Muscle of leg (tissue), 11 donors: ENCODE measurements around the gene SDR42E1. TPM values are rescaled to one million over a fixed set of nuclear protein-coding genes. Genes with fewer than 3 reads are reported as not detected.

ENCODE experiments used
- DNase-seq: peaks from one replicate; pipeline ENCODE4 v3.0.0; 2013
- H3K27ac ChIP-seq: one replicate; pipeline ENCODE4 v1.5.1; 2013; ENCODE audit warnings: mild to moderate bottlenecking, low read length, control low read depth
- H3K27me3 ChIP-seq: one replicate; pipeline ENCODE4 v1.6.1; 2013; ENCODE audit warnings: low read length; ENCODE audit not compliant: control insufficient read depth, insufficient read depth
- H3K36me3 ChIP-seq: one replicate; pipeline ENCODE4 v1.6.1; 2013; ENCODE audit warnings: low read length; ENCODE audit not compliant: control insufficient read depth, insufficient read depth
- H3K4me1 ChIP-seq: one replicate; pipeline ENCODE4 v1.6.1; 2013; ENCODE audit warnings: low read length; ENCODE audit not compliant: control insufficient read depth, insufficient read depth
- H3K4me3 ChIP-seq: one replicate; pipeline ENCODE4 v1.5.1; 2013; ENCODE audit warnings: low read length, control low read depth
- H3K9me3 ChIP-seq: replicated peaks from 2 replicates; pipeline ENCODE4 v1.6.1; 2013; ENCODE audit warnings: low read depth, low read length; ENCODE audit not compliant: control insufficient read depth
- WGBS: methylation state at CpG from one replicate; pipeline ENCODE4 v1.1.5; 2013; ENCODE audit warnings: missing lambda C conversion rate; ENCODE audit not compliant: insufficient coverage; 5-methylcytosine and 5-hydroxymethylcytosine counted together
- polyA plus RNA-seq, 8 donors: library from polyadenylated mRNA; unstranded; fragments of 120-200 nt; gene quantifications; one replicate each; pipeline versions ENCODE4 v1.2.1 to v1.2.3, GENCODE V29; 2013; ENCODE audit warnings: inconsistent platforms in 1 of 8, low replicate concordance in 1 of 8; ENCODE audit not compliant: insufficient read length in 8 of 8, insufficient read depth in 1 of 8
- total RNA-seq: library from RNA; stranded (reverse); fragments of 120-200 nt; gene quantifications from one replicate; pipeline ENCODE4 v1.2.4, GENCODE V29; 2013

SDR42E1 gene
- total and polyA plus RNA-seq, 9 donors: 0.15 to 2.2 (median 1.1) TPM

GRCh38 chr16:81946206-81946605 lies 65.1 kb downstream of the SDR42E1 start:
- Histone ChIP-seq H3K27me3 (no peaks in the 10 kb centered on the region), H3K27ac (no peak overlapping the region), H3K4me3 (no peak overlapping the region), H3K9me3 (peaks cover 3% of the 10 kb centered on the region), H3K36me3 (no peaks in the 10 kb centered on the region), H3K4me1 (no peaks in the 10 kb centered on the region)
- no peak for DNase-seq
- no CpG with 5 or more reads among the region's 5 CpGs for WGBS

GRCh38 chr16:81945665-81946064 lies 65.6 kb downstream of the SDR42E1 start:
- DNase-seq: no peak
- Histone ChIP-seq H3K36me3 (no peaks in the 10 kb centered on the region), H3K4me1 (no peaks in the 10 kb centered on the region), H3K9me3 (no peaks in the 10 kb centered on the region), H3K27me3 (no peaks in the 10 kb centered on the region), H3K4me3 (no peak overlapping the region), H3K27ac (no peak overlapping the region)
- 75% methylated on average over 1 of the region's 1 CpG for WGBS

- Histone ChIP-seq H3K9me3 (no peaks in the 10 kb centered on the region), H3K4me1 (peaks cover 3% of the 10 kb centered on the region), H3K27me3 (peaks cover 6% of the 10 kb centered on the region), H3K27ac (no peak overlapping the region), H3K36me3 (no peaks in the 10 kb centered on the region), H3K4me3 (no peak overlapping the region)
- DNase-seq: no peak
- 69% methylated on average over 2 of the region's 7 CpGs for WGBS
These were observed 69.2 kb downstream of the SDR42E1 start for GRCh38 chr16:81942007-81942601.

DNA sequence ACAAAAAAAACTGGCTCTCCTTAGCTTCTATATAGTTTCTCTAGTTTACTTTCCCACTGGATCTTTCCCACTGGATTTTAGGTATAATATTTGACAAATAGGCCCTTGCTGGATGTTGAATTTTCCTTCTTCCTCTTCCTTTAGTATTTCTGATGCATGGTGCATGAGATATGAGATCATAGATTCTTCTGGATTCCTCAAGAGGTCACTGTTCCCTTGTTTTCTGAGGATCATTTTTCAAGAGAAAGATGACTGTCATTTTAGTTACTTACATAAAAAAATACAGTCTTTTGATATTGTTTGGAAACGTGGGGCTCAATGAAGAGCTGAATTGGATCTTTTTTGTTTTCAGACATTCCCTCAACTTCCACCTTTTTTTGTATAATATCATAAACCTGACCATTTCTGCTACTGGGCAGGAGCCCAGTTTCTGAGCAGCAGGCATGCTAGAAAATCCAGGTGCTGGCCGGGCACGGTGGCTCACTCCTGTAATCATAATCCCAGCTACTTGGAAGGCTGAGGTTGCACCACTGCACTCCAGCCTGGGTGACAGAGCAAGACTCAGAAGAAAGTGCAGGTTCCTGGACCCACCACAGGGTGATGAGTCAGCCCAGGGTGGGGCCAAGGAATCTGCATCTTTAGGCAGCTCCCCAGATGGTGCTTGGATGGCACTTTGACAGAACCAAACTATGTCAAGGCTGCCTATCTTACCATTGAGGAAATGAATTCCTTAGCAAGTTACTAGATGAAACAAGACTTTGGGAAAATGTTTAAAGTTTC lies 70.3 kb downstream of the SDR42E1 start:
- no peak overlapping the region for H3K4me3 ChIP-seq
- H3K27ac ChIP-seq: no peak overlapping the region
- H3K27me3 ChIP-seq: peaks cover 8% of the 10 kb centered on the region
- peaks cover 3% of the 10 kb centered on the region for H3K4me1 ChIP-seq
- no peaks in the 10 kb centered on the region for H3K9me3 ChIP-seq
- 25% methylated on average over 2 of the region's 3 CpGs for WGBS
- H3K36me3 ChIP-seq: no peaks in the 10 kb centered on the region
- DNase-seq: peak; percentile 61

DNA sequence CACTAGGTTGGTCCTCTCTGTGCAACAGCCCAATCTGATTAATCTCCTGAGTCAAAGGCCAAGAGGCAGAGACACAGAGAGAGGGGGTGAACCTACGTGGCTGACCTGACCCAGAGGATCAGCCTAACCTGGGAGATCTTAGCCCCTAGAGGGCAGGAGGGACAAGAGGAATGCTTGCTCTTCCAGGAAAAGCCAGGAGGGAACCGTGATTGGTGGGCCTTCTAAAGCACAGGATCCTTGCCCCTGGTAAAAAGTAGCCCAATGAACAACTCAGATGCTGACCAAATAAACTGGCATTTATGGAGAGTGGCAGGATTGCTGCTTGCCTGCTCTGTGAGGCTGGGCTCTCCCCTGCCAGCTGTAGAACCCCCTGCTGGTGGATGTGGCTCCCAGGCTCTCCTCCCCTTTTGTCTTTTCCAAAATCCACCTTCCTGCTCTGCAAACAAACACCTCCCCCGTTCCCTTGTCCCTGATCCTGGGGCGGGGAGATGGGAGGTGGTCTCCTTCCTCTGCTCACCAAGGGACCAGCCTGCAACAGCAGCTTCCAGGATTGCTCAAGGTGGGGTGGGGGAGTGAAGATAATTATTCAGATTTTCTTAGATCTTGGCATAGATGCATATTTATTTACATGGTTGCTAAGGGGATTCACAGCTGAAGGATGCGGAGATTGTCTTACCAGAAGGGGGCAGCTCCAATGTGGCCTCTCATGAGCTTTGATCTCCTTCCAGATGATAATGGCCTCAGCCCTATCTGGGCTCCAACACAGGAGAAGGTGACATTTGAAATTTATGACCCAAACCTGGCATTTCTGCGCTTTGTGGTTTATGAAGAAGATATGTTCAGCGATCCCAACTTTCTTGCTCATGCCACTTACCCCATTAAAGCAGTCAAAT lies 71.9 kb downstream of the SDR42E1 start:
- no peaks in the 10 kb centered on the region for H3K9me3 ChIP-seq
- WGBS: 40% methylated on average over 1 of the region's 7 CpGs
- no peak overlapping the region for H3K4me3 ChIP-seq
- H3K4me1 ChIP-seq: peaks cover 3% of the 10 kb centered on the region
- no peaks in the 10 kb centered on the region for H3K36me3 ChIP-seq
- peaks cover 8% of the 10 kb centered on the region for H3K27me3 ChIP-seq
- DNase-seq: no peak
- H3K27ac ChIP-seq: no peak overlapping the region

Other genes with a start within 250 kb of the SDR42E1 start
- 4.7 TPM for gene PLCG2, start 232.2 kb downstream of the SDR42E1 start, total RNA-seq
- gene PLCG2, start 232.2 kb downstream of the SDR42E1 start, polyA plus RNA-seq: 1 to 10 TPM; 4.6 to 7.6 (median 5.4) TPM
- 0.31 TPM for gene HSD17B2, start 23.8 kb upstream of the SDR42E1 start, total RNA-seq
- 1 to 10 TPM in 3 of 8 donors, under 1 TPM in 5; 0.15 to 2.9 (median 0.64) TPM for gene HSD17B2, start 23.8 kb upstream of the SDR42E1 start, polyA plus RNA-seq
- gene MPHOSPH6, start 158.8 kb upstream of the SDR42E1 start, total RNA-seq: 11.6 TPM
- gene MPHOSPH6, start 158.8 kb upstream of the SDR42E1 start, polyA plus RNA-seq: 10 to 100 TPM; 17.9 to 26.2 (median 22.2) TPM